Measurements from ENCODE around the gene PLEKHJ1. TPM values are rescaled to one million over a fixed set of nuclear protein-coding genes. Genes with fewer than 3 reads are reported as not detected.
A peak's percentile ranks its signal among the peaks of the same experiment; 100 is the strongest.

PLEKHJ1 gene
- polyA plus RNA-seq, 4 donors = 118 to 307 (median 278) TPM

DNA sequence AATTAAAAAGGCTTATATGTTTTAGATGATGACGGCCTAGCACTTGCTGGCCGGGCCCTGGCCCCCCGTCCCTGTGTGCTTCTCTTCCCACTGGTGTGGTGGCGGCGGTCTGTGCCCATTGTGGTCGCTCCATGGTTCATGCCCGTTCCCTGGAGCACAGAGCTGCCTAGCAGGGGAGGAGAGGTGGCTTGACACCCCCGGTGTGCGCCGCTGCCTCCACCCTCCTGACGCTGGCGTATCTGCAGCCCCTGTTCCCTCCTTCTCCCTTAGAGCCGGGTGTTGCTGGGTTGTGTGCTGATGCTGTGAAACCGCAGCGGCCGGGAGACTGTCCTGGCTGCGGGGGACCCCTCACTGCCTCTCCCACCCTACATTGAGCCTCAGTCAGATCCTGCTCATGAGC lies 43.3 kb downstream of the PLEKHJ1 start:
- H3K4me1 ChIP-seq (ENCODE audit: control insufficient read depth in 3 of 3, insufficient read depth in 2 of 3, low read depth in 1 of 3, low read length in 2 of 3) = peaks cover 0 to 25% (median 0%) of the 10 kb centered on the region in 3 donors
- DNase-seq (no peak), FAIRE-seq (no peak)
- no peak overlapping the region for H3K4me3 ChIP-seq (ENCODE audit: low read depth in 1 of 3, low read length in 3 of 3)
- no peaks in the 10 kb centered on the region for H3K27me3 ChIP-seq (ENCODE audit: control insufficient read depth in 3 of 3, insufficient read depth in 3 of 3, low read length in 3 of 3)
- no peak overlapping the region for H3K27ac ChIP-seq (ENCODE audit: low read depth in 1 of 3, low read length in 2 of 3)
- no peaks in the 10 kb centered on the region for H3K9me3 ChIP-seq (ENCODE audit: control insufficient read depth in 2 of 2, insufficient read depth in 1 of 2, low read depth in 1 of 2, low read length in 1 of 2)
- WGBS, 3 donors = 96 to 99% (median 96%) methylated on average over 14 to 17 of the region's 17 CpGs
- H3K36me3 ChIP-seq (ENCODE audit: control insufficient read depth in 3 of 3, insufficient read depth in 2 of 3, low read depth in 1 of 3, low read length in 3 of 3) = peaks cover 7 to 99% (median 27%) of the 10 kb centered on the region in 3 donors

GRCh38 chr19:2191456-2192310 lies 44.4 kb downstream of the PLEKHJ1 start:
- no peak for FAIRE-seq
- Histone ChIP-seq H3K27ac (ENCODE audit: low read depth in 1 of 3, low read length in 2 of 3) (peak overlapping the region; percentile 3 to 92 (median 73)), H3K36me3 (ENCODE audit: control insufficient read depth in 3 of 3, insufficient read depth in 2 of 3, low read depth in 1 of 3, low read length in 3 of 3) (peaks cover 7 to 98% (median 25%) of the 10 kb centered on the region in 3 donors), H3K27me3 (ENCODE audit: control insufficient read depth in 3 of 3, insufficient read depth in 3 of 3, low read length in 3 of 3) (no peaks in the 10 kb centered on the region), H3K9me3 (ENCODE audit: control insufficient read depth in 2 of 2, insufficient read depth in 1 of 2, low read depth in 1 of 2, low read length in 1 of 2) (no peaks in the 10 kb centered on the region), H3K4me1 (ENCODE audit: control insufficient read depth in 3 of 3, insufficient read depth in 2 of 3, low read depth in 1 of 3, low read length in 2 of 3) (peaks cover 0 to 29% (median 0%) of the 10 kb centered on the region in 3 donors), H3K4me3 (ENCODE audit: low read depth in 1 of 3, low read length in 3 of 3) (peak overlapping the region in 1 of 3 donors; percentile 4)
- DNase-seq = peak; percentile 80 to 90
- 36 to 71% (median 50%) methylated on average over 29 to 32 of the region's 32 CpGs for WGBS, 3 donors

- H3K27ac ChIP-seq (ENCODE audit: low read depth in 1 of 3, low read length in 2 of 3) = peak overlapping the region; percentile 3 to 92 (median 73)
- DNase-seq (no peak), FAIRE-seq (no peak)
- no peaks in the 10 kb centered on the region for H3K27me3 ChIP-seq (ENCODE audit: control insufficient read depth in 3 of 3, insufficient read depth in 3 of 3, low read length in 3 of 3)
- H3K9me3 ChIP-seq (ENCODE audit: control insufficient read depth in 2 of 2, insufficient read depth in 1 of 2, low read depth in 1 of 2, low read length in 1 of 2) = no peaks in the 10 kb centered on the region
- H3K4me1 ChIP-seq (ENCODE audit: control insufficient read depth in 3 of 3, insufficient read depth in 2 of 3, low read depth in 1 of 3, low read length in 2 of 3) = peaks cover 0 to 31% (median 0%) of the 10 kb centered on the region in 3 donors
- H3K4me3 ChIP-seq (ENCODE audit: low read depth in 1 of 3, low read length in 3 of 3) = no peak overlapping the region
- 81 to 88% (median 81%) methylated on average over 32 to 37 of the region's 37 CpGs for WGBS, 3 donors
- peaks cover 7 to 98% (median 29%) of the 10 kb centered on the region in 3 donors for H3K36me3 ChIP-seq (ENCODE audit: control insufficient read depth in 3 of 3, insufficient read depth in 2 of 3, low read depth in 1 of 3, low read length in 3 of 3)
Observed at GRCh38 chr19:2190848-2191455, 45.2 kb downstream of the PLEKHJ1 start.

DNA sequence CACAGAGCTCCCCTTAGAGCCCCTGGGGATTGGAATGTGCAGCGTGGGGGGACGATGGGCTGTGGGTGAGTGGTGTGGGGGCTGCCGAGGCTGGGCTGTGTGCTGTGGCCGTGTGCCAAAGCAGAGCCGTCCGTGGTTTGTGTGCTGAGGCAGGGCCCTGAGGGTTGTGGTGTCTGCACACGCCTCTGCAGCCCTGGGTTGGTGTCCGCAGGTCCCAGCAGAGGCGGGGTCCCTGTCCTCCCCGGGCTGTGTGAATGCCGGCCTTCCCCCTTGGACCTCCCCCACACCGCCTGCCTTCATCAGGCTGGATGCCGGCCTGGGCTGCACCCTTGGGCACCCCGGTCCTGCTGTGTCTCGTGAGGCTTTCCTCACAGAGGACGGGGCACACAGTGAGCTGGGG lies 46.2 kb downstream of the PLEKHJ1 start:
- no peak for FAIRE-seq
- Histone ChIP-seq H3K27me3 (ENCODE audit: control insufficient read depth in 3 of 3, insufficient read depth in 3 of 3, low read length in 3 of 3) (no peaks in the 10 kb centered on the region), H3K9me3 (ENCODE audit: control insufficient read depth in 2 of 2, insufficient read depth in 1 of 2, low read depth in 1 of 2, low read length in 1 of 2) (no peaks in the 10 kb centered on the region), H3K27ac (ENCODE audit: low read depth in 1 of 3, low read length in 2 of 3) (no peak overlapping the region), H3K4me3 (ENCODE audit: low read depth in 1 of 3, low read length in 3 of 3) (no peak overlapping the region), H3K4me1 (ENCODE audit: control insufficient read depth in 3 of 3, insufficient read depth in 2 of 3, low read depth in 1 of 3, low read length in 2 of 3) (peaks cover 0 to 31% (median 0%) of the 10 kb centered on the region in 3 donors), H3K36me3 (ENCODE audit: control insufficient read depth in 3 of 3, insufficient read depth in 2 of 3, low read depth in 1 of 3, low read length in 3 of 3) (peaks cover 7 to 97% (median 21%) of the 10 kb centered on the region in 3 donors)
- WGBS, 3 donors = 84 to 90% (median 89%) methylated on average over 13 to 16 of the region's 16 CpGs
- no peak for DNase-seq

GRCh38 chr19:2188708-2189385 lies 47.3 kb downstream of the PLEKHJ1 start:
- Histone ChIP-seq H3K4me1 (ENCODE audit: control insufficient read depth in 3 of 3, insufficient read depth in 2 of 3, low read depth in 1 of 3, low read length in 2 of 3) (peaks cover 0 to 31% (median 0%) of the 10 kb centered on the region in 3 donors), H3K27me3 (ENCODE audit: control insufficient read depth in 3 of 3, insufficient read depth in 3 of 3, low read length in 3 of 3) (no peaks in the 10 kb centered on the region), H3K27ac (ENCODE audit: low read depth in 1 of 3, low read length in 2 of 3) (no peak overlapping the region), H3K36me3 (ENCODE audit: control insufficient read depth in 3 of 3, insufficient read depth in 2 of 3, low read depth in 1 of 3, low read length in 3 of 3) (peaks cover 7 to 97% (median 20%) of the 10 kb centered on the region in 3 donors), H3K4me3 (ENCODE audit: low read depth in 1 of 3, low read length in 3 of 3) (no peak overlapping the region), H3K9me3 (ENCODE audit: control insufficient read depth in 2 of 2, insufficient read depth in 1 of 2, low read depth in 1 of 2, low read length in 1 of 2) (no peaks in the 10 kb centered on the region)
- 93 to 96% (median 94%) methylated on average over 19 of the region's 19 CpGs for WGBS, 3 donors
- DNase-seq (no peak), FAIRE-seq (no peak)

GRCh38 chr19:2187159-2187558 lies 49.0 kb downstream of the PLEKHJ1 start:
- H3K36me3 ChIP-seq (ENCODE audit: control insufficient read depth in 3 of 3, insufficient read depth in 2 of 3, low read depth in 1 of 3, low read length in 3 of 3) = peaks cover 7 to 97% (median 14%) of the 10 kb centered on the region in 3 donors
- H3K4me1 ChIP-seq (ENCODE audit: control insufficient read depth in 3 of 3, insufficient read depth in 2 of 3, low read depth in 1 of 3, low read length in 2 of 3) = peaks cover 0 to 27% (median 0%) of the 10 kb centered on the region in 3 donors
- H3K27me3 ChIP-seq (ENCODE audit: control insufficient read depth in 3 of 3, insufficient read depth in 3 of 3, low read length in 3 of 3) = no peaks in the 10 kb centered on the region
- H3K9me3 ChIP-seq (ENCODE audit: control insufficient read depth in 2 of 2, insufficient read depth in 1 of 2, low read depth in 1 of 2, low read length in 1 of 2) = no peaks in the 10 kb centered on the region
- 86 to 93% (median 88%) methylated on average over 13 of the region's 13 CpGs for WGBS, 3 donors
- no peak overlapping the region for H3K4me3 ChIP-seq (ENCODE audit: low read depth in 1 of 3, low read length in 3 of 3)
- FAIRE-seq (no peak), DNase-seq (no peak)
- no peak overlapping the region for H3K27ac ChIP-seq (ENCODE audit: low read depth in 1 of 3, low read length in 2 of 3)

GRCh38 chr19:2186071-2186846 lies 49.9 kb downstream of the PLEKHJ1 start:
- Histone ChIP-seq H3K9me3 (ENCODE audit: control insufficient read depth in 2 of 2, insufficient read depth in 1 of 2, low read depth in 1 of 2, low read length in 1 of 2) (no peaks in the 10 kb centered on the region), H3K36me3 (ENCODE audit: control insufficient read depth in 3 of 3, insufficient read depth in 2 of 3, low read depth in 1 of 3, low read length in 3 of 3) (peaks cover 6 to 96% (median 12%) of the 10 kb centered on the region in 3 donors), H3K27me3 (ENCODE audit: control insufficient read depth in 3 of 3, insufficient read depth in 3 of 3, low read length in 3 of 3) (no peaks in the 10 kb centered on the region), H3K4me1 (ENCODE audit: control insufficient read depth in 3 of 3, insufficient read depth in 2 of 3, low read depth in 1 of 3, low read length in 2 of 3) (peaks cover 0 to 18% (median 0%) of the 10 kb centered on the region in 3 donors), H3K4me3 (ENCODE audit: low read depth in 1 of 3, low read length in 3 of 3) (no peak overlapping the region), H3K27ac (ENCODE audit: low read depth in 1 of 3, low read length in 2 of 3) (peak overlapping the region in 2 of 3 donors; percentile 35 to 48)
- DNase-seq = no peak
- FAIRE-seq = no peak
- 62 to 87% (median 85%) methylated on average over 28 of the region's 28 CpGs for WGBS, 3 donors

All from small intestine (tissue), 7 donors.